ENCODE measurements around the gene PDGFRB.

GRCh38 chr5:150107909-150108447 lies 47.7 kb downstream of the PDGFRB start:
- no peak for TF ChIP-seq CTCF (IDR thresholded peaks at IDR 0.05; ENCODE audit: low read depth, low read length)
- TF ChIP-seq POLR2A (IDR thresholded peaks at IDR 0.05; ENCODE audit: extremely low read depth, insufficient read length): no peak
- no peak for TF ChIP-seq MAX (IDR thresholded peaks at IDR 0.05; ENCODE audit: low read depth, low read length)
